ELR (cell line): ENCODE data around the gene PLBD1.

Source experiments
- DNase-seq: peaks from one replicate; pipeline ENCODE4 v3.0.0-alpha.2; 2015; ENCODE audit warnings: low read depth

Gene PLBD1

DNA sequence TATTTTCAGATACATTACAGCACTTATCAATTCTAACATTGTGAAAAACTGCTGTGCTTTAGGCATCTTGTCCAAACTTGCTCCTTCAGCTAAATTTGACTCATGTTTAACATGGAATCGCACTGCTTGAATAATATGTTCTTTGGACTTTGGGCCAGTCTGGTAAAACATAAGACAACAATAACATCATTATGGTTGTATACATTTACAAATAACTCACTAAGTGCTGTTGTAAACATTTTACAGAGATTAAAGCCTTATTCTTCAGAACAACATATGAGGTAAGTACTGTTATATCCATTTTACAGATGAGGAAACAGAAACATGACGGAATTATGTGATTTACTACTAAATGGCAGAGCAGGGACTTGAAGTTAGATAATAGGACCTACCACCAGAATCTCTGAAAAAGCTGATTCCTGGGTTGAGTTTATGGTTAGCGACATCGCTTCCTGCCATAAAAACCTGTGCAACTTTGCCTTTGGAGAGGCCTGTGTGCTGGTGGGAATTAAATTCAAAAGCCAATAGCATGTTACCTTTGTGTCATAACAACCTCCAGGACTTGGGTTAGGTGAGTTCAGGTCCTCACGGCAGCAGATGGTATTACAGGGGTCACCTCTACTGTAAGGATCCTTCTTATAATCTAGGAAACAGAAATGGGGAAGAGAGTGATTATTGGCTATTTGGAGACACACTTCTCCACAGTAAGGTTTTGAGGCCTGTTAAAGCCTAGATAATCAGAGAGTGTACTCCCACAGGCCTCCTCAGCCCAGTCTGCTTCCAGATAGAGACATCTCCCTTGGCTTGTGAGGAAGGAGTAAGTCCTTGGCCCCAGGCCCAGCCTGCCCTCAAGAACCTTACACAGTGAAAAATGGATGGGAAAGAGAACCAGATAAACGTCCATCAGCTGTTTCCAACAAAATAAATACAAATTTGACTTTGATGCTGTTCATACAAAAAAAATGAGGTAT is 61.8 kb downstream of the PLBD1 start:
- DNase-seq, result no peak

DNA sequence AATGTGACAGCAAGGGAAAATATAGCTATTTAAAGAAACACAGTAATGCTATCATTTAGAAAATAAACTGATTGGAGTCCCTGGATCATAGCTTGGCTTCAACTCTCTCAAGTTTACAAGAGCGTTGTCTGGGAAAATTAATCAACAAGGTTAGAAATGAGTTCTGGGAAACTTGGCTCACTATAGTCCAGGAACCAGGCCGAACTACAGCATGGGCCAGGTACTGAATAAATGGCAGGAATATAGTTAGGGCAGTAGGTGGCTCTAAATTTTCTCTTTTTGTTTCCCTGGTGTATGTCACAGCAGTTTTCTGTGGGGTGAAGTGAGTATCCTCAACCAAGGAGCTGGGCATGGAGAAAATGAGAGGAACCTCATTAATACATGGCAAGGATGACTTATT is 72.4 kb downstream of the PLBD1 start:
- no peak for DNase-seq

DNA sequence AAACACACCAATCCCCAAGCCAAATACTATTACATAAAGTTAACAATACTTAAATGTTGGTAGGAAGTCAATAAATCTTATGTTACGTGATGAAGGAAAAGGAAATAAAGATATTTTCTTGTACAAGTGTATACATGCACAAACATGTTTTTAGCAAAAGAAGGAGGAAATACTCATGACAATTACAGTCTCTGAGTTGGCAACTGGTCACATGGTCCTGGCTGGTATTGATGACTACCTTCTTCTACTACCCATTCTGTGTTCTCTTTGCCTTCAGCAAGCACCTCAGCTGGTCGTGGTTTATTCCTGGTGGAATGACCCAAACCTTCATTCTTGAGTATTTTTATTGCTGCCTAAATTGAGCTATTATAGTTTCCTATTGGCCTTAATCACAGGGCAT is 84.8 kb downstream of the PLBD1 start:
- no peak for DNase-seq

DNA sequence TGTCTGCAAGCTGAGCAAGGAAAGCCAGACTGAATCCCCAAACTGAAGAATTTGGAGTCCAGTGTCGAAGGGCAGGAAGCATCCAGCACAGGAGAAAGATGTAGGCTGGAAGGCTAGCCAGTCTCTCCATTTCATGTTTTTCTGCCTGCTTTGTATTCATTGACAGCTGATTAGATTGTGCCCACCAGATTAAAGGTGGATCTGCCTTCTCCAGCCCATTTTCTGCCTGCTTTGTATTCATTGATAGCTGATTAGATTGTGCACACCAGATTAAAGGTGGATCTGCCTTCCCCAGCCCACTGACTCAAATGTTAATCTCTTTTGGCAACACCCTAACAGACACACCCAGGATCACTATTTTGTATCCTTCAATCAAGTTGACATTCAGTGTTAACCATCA is 85.3 kb downstream of the PLBD1 start:
- DNase-seq, result no peak

DNA sequence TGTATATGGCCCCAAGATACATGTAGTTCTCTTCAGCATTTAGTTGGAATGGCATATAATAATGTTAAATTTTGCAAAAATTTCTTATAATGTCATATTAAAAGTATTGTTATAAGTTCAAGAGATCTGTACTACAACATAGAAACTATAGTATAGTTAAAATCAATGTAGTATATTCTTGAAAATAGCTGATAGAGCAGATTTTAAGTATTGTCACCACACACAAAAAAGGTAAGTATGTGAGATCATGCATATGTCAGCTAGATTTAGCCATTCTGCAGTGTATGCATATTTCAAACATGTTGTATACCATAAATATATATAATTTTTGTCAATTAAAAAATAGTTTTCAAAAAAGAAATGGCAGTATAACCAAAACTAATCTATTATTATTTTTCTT is 86.5 kb downstream of the PLBD1 start:
- no peak for DNase-seq

DNA sequence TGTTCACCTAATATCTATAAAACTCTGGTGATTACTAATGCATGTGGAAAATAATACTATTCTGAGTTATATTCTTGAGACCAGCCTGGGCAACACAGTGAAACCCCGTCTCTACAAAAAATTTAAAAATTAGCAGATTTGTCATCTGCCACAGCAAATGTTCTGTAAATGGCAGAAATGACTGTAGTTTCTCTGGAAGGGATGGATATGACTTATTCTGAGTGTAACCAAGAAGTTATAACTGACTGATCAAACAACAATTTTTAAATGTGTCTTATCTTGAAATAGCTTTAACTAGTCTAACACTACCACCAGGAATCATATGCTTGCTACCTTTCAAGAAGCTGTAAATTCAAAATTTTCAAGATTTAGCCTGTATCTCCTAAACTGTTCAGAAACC is 88.7 kb downstream of the PLBD1 start:
- DNase-seq, result no peak

DNA sequence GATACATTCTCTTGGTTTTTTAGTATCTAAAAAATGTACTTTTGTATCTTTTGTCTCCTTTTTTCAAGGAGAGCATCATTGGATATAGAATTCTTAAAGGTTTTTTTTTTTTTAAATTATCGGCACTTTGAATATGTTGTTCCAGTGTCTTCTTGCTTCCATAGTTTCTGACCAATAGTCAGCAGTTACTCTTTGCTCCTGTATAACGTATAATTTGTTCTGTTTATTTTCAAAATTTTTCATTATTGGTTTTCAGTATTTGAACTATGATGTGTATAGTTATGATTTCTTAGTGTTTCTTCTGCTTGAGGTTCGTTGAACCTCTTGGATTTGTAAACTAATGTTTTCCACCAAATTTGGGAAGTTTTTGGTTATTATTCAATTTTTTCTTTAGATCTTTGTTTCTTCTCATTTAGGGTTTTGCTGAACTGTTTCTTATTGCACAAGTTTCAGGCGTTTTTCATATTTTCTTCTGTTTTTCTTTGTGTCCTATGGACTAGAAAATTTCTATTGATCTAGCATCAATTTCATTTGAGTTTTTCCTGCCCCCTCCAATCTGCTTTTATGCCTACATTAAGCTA is 93.9 kb downstream of the PLBD1 start:
- DNase-seq, result peak; percentile 46

DNA sequence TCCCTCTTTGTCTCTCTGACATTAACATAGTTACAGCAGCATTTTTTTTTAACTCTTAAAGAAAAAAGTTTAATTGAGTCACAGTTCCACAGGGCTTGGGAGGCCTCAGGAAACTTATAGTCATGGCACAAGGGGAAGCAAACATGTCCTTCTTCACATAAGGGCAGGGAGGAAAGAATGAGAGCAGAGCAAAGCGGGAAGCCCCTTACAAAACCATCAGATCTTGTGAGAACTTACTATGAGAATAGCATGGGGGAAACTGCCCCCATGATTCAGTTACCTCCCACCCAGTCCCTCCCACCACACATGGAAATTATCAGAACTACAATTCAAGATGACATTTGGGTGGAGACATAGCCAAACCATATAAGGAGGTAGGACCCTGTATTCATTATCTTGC is 96.2 kb downstream of the PLBD1 start:
- DNase-seq, result no peak

DNA sequence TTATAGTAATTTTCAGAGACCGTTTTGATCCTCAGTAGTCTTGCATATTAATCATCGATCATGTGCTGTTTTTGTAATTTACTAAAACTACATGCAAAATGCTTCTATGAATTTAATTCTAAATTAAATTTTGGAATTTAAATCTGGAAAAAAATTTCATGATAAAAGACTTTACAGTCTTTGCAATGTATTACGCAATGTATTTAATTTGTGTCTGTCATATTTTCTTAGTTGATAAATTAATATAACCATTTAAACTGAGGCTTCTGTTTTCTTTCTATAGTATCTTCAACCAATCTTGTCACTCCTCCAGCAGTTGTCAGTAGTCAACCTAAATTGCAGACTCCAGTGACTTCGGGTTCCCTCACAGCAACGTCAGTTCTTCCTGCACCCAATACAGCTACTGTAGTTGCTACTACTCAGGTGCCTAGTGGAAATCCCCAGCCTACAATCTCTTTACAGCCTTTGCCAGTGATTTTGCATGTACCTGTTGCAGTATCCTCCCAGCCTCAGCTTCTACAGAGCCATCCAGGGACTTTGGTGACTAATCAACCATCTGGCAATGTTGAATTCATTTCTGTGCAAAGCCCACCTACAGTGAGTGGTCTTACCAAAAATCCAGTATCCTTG is 107.4 kb downstream of the PLBD1 start:
- DNase-seq, result no peak

DNA sequence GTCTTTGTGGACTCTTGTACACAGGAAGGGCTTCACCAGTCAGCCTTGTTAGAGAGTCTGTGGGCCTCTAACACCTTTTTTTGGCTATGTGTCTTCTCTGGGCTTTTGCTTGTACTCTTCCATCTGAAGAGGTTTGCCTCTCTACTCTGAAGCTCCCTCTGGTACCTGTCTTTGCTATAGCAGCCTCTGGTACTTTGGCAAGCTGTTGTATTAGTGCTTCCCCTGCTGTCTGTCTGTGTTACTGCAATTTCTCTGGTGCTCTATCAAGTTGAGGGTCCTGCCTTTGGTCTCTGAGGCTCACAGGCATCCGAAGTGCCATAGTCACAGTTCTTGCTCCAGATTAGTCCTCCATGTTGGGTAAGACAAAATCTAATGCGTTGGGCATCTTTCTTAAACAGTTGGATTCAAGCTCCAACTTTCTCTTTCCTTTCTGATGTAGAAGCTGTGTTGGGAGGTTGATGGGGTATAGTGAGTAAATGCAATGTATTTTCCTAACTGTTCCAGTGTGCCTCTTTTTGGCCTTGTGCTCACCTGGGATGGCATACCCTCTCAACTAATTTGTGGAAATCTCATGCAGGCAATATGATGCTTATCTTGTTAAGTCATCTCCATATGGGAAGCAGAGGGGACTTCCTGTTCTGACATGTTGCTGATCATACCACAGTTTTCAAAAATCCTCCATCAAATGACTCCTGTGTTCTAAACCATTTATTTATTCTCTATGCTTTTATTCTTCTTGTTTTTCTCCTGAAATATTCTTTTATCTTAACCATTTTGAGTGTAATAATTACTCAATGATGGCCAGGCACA is 113.4 kb downstream of the PLBD1 start:
- DNase-seq, result peak; percentile 69
